HG02759 (cell line): ENCODE results near the gene MYH6.
"Not testable (repeated sequence)": the region's sequence is repeated elsewhere in the genome, so short reads cannot be mapped to it uniquely, and the experiment has no call there.

Source experiments
- ATAC-seq: cut with Tn5 transposase; IDR thresholded peaks from one replicate; pipeline ENCODE4 v1.9.1; 2021; ENCODE audit warnings: mild to moderate bottlenecking, moderate library complexity; ENCODE audit not compliant: unreplicated experiment

MYH6 gene

GRCh38 chr14:23407516-23408306 is at the start of gene MYH6:
TSS of gene MYH6 (minus strand) at chr14:23408273. CDS start at chr14:23407223, 1,050 bp downstream.
- no peak for ATAC-seq

- ATAC-seq, result not testable (repeated sequence)
Observed at GRCh38 chr14:23456883-23457586, 49.0 kb upstream of the MYH6 start.

GRCh38 chr14:23454445-23454856 is 46.4 kb upstream of the MYH6 start:
- ATAC-seq, result no peak

GRCh38 chr14:23452237-23452636 is 44.2 kb upstream of the MYH6 start:
- ATAC-seq, result no peak

- ATAC-seq, result no peak
Observed at GRCh38 chr14:23450379-23450778, 42.3 kb upstream of the MYH6 start.

- no peak for ATAC-seq
Observed at GRCh38 chr14:23449314-23449713, 41.2 kb upstream of the MYH6 start.

GRCh38 chr14:23447361-23448350 is 39.6 kb upstream of the MYH6 start:
- no peak for ATAC-seq

- ATAC-seq, result no peak
Observed at GRCh38 chr14:23446291-23446851, 38.3 kb upstream of the MYH6 start.

- ATAC-seq, result no peak
Observed at GRCh38 chr14:23445773-23446172, 37.7 kb upstream of the MYH6 start.

GRCh38 chr14:23444314-23444713 is 36.2 kb upstream of the MYH6 start:
- ATAC-seq, result no peak

- no peak for ATAC-seq
Observed at GRCh38 chr14:23443881-23444280, 35.8 kb upstream of the MYH6 start.

- no peak for ATAC-seq
Observed at GRCh38 chr14:23443411-23443812, 35.3 kb upstream of the MYH6 start.

GRCh38 chr14:23442721-23443356 is 34.8 kb upstream of the MYH6 start:
- no peak for ATAC-seq

- ATAC-seq, result no peak
Observed at GRCh38 chr14:23441076-23441475, 33.0 kb upstream of the MYH6 start.

- no peak for ATAC-seq
Observed at GRCh38 chr14:23439107-23439835, 31.2 kb upstream of the MYH6 start.

- ATAC-seq, result no peak
Observed at GRCh38 chr14:23438101-23438971, 30.3 kb upstream of the MYH6 start.

GRCh38 chr14:23437133-23438100 is 29.3 kb upstream of the MYH6 start:
- no peak for ATAC-seq
